Measurements from ENCODE around the gene RNF6. TPM values are rescaled to one million over a fixed set of nuclear protein-coding genes. Genes with fewer than 3 reads are reported as not detected.

RNF6 gene
- polyA plus RNA-seq, 3 donors = 8.9 to 20.3 (median 15.0) TPM

DNA sequence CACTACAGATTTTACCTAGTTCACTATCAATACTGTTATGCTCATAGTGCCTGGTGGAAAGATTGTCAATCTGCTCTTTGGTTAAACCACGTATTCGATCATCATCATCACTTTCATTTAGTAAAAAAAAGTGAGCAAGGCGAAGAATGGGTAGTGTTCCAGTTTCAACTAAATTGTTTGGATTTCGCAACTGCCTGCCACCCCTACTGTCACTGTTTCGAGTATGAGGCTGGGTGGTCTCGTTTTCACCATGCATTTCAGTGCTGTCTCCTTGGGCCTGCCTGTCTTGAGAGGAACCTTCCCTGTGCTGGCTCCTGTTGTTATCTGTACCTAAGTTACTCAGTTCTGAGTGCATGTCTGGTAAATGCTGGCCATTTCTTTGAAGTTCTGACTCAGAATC lies 8.1 kb downstream of the RNF6 start:
- intact Hi-C loops (cut with micrococcal nuclease) = no loop called here
- Histone ChIP-seq H3K4me1 (ENCODE audit: control insufficient read depth in 1 of 2, insufficient read depth in 2 of 2, low read length in 2 of 2) (no peaks in the 10 kb centered on the region), H3K36me3 (replicated peaks in 1 of 2; ENCODE audit: control insufficient read depth in 1 of 2, insufficient read depth in 2 of 2, low read length in 2 of 2) (peaks cover 88 to 99% of the 10 kb centered on the region in 2 donors), H3K4me2 (replicated peaks; ENCODE audit: extremely low read depth, low read length, poor library complexity, severe bottlenecking) (no peak overlapping the region), H2AFZ (ENCODE audit: insufficient read depth, low read depth, low read length, poor library complexity, severe bottlenecking) (no peak overlapping the region), H3K79me2 (ENCODE audit: insufficient read depth, low read length) (peaks cover 3% of the 10 kb centered on the region), H3K9ac (ENCODE audit: insufficient read depth, low read length, poor library complexity, severe bottlenecking) (no peak overlapping the region), H3K27ac (ENCODE audit: low read depth in 1 of 2, low read length in 2 of 2) (no peak overlapping the region), H4K20me1 (ENCODE audit: insufficient read depth, low read length) (peaks cover 15% of the 10 kb centered on the region), H3K27me3 (ENCODE audit: control insufficient read depth in 2 of 2, insufficient read depth in 2 of 2, low read length in 2 of 2) (no peaks in the 10 kb centered on the region), H3K9me3 (replicated peaks in 1 of 2; ENCODE audit: control insufficient read depth in 1 of 2, insufficient read depth in 1 of 2, low read length in 2 of 2) (no peaks in the 10 kb centered on the region), H3K4me3 (replicated peaks in 1 of 3; ENCODE audit: low read depth in 2 of 3, low read length in 3 of 3) (no peak overlapping the region)
- Mint-ChIP-seq H3K27me3 (ENCODE audit: low read depth in 3 of 3) (no peaks in the 10 kb centered on the region), H3K9me3 (no peaks in the 10 kb centered on the region), H3K36me3 (peaks cover 63 to 81% of the 10 kb centered on the region in 2 donors), H3K27ac (no peak overlapping the region), H3K4me1 (no peaks in the 10 kb centered on the region), H3K4me3 (no peak overlapping the region)
- DNase-seq = no peak
- 90% methylated on average over 3 of the region's 6 CpGs for WGBS (ENCODE audit: insufficient coverage)
- TF ChIP-seq CTCF (IDR thresholded peaks at IDR 0.05) = no peak

- H3K27me3 ChIP-seq (ENCODE audit: control insufficient read depth in 2 of 2, insufficient read depth in 2 of 2, low read length in 2 of 2) = no peaks in the 10 kb centered on the region
- no peak for DNase-seq
- H3K36me3 ChIP-seq (replicated peaks in 1 of 2; ENCODE audit: control insufficient read depth in 1 of 2, insufficient read depth in 2 of 2, low read length in 2 of 2) = peaks cover 86 to 99% of the 10 kb centered on the region in 2 donors
- WGBS (ENCODE audit: insufficient coverage) = no CpG with 5 or more reads among the region's 1 CpG
- H3K4me3 ChIP-seq (replicated peaks in 1 of 3; ENCODE audit: low read depth in 2 of 3, low read length in 3 of 3) = no peak overlapping the region
- H3K27ac ChIP-seq (ENCODE audit: low read depth in 1 of 2, low read length in 2 of 2) = no peak overlapping the region
- TF ChIP-seq CTCF (IDR thresholded peaks at IDR 0.05) = no peak
- intact Hi-C loops (cut with micrococcal nuclease) = no loop called here
- H4K20me1 ChIP-seq (ENCODE audit: insufficient read depth, low read length) = peaks cover 15% of the 10 kb centered on the region
- H3K9me3 Mint-ChIP-seq = no peaks in the 10 kb centered on the region
- no peaks in the 10 kb centered on the region for H3K9me3 ChIP-seq (replicated peaks in 1 of 2; ENCODE audit: control insufficient read depth in 1 of 2, insufficient read depth in 1 of 2, low read length in 2 of 2)
- H2AFZ ChIP-seq (ENCODE audit: insufficient read depth, low read depth, low read length, poor library complexity, severe bottlenecking) = no peak overlapping the region
- H3K79me2 ChIP-seq (ENCODE audit: insufficient read depth, low read length) = peaks cover 3% of the 10 kb centered on the region
- no peaks in the 10 kb centered on the region for H3K4me1 Mint-ChIP-seq
- no peak overlapping the region for H3K4me3 Mint-ChIP-seq
- peaks cover 66 to 85% of the 10 kb centered on the region in 2 donors for H3K36me3 Mint-ChIP-seq
- no peak overlapping the region for H3K9ac ChIP-seq (ENCODE audit: insufficient read depth, low read length, poor library complexity, severe bottlenecking)
- no peaks in the 10 kb centered on the region for H3K27me3 Mint-ChIP-seq (ENCODE audit: low read depth in 3 of 3)
- H3K4me2 ChIP-seq (replicated peaks; ENCODE audit: extremely low read depth, low read length, poor library complexity, severe bottlenecking) = no peak overlapping the region
- H3K4me1 ChIP-seq (ENCODE audit: control insufficient read depth in 1 of 2, insufficient read depth in 2 of 2, low read length in 2 of 2) = no peaks in the 10 kb centered on the region
- H3K27ac Mint-ChIP-seq = no peak overlapping the region
These were observed 8.8 kb downstream of the RNF6 start for GRCh38 chr13:26213345-26213744.
